NOMO-1 treated with dmso at 0.1 percent for 144 hours (cell line): Measurements from ENCODE around the gene KMT2B.
"Not testable (repeated sequence)": the region's sequence is repeated elsewhere in the genome, so short reads cannot be mapped to it uniquely, and the experiment has no call there.

Experiments used
- DNase-seq: peaks from one replicate; lab custom pipeline; 2025; ENCODE audit not compliant: unreplicated experiment; lab: John Stamatoyannopoulos, UW

KMT2B gene

DNA sequence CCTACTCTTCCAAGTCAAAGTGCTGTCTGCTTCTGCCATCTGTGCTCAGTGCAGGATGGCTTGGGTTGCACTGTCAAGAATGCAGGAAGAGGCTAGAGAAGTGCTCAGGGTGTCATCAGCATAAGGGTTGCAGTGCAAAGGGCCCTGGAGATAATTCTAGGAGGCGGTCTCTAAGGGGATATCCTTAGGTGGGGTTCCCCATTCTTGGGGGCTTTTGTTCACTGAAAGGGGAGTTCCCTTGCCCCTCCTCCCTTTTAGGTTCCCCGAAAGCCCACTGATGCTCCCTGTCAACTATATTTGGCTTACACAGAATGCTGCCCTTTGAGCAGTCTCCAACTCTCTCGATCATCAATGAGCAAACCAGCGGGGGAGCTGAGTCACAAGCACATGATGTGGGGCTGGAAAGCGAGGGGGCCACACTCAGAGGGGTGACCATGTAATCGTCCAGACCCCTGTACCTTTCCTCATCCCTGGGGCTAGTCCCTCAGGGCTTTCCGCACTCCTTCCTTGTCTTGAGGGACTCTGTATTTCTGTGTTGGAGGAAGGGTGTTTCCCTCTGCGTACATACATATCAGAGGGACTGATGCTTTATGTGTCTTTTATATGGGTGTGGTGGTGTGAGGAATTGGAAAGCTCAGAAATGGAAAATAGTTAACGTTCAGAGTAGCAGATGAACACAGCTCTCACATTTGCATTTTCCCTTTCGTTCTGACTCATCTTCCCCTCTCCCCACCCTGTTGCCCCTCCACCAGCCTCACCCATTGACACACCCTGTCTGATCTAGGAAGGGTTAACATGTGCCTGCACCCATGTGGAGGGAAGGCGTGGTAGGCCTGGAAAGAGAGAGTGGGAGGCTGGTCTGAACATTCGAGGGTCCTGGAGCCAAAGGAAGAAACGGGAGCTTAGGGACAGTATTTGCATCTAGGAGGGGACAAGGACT is 6.7 kb upstream of the KMT2B start:
- DNase-seq: no peak

DNA sequence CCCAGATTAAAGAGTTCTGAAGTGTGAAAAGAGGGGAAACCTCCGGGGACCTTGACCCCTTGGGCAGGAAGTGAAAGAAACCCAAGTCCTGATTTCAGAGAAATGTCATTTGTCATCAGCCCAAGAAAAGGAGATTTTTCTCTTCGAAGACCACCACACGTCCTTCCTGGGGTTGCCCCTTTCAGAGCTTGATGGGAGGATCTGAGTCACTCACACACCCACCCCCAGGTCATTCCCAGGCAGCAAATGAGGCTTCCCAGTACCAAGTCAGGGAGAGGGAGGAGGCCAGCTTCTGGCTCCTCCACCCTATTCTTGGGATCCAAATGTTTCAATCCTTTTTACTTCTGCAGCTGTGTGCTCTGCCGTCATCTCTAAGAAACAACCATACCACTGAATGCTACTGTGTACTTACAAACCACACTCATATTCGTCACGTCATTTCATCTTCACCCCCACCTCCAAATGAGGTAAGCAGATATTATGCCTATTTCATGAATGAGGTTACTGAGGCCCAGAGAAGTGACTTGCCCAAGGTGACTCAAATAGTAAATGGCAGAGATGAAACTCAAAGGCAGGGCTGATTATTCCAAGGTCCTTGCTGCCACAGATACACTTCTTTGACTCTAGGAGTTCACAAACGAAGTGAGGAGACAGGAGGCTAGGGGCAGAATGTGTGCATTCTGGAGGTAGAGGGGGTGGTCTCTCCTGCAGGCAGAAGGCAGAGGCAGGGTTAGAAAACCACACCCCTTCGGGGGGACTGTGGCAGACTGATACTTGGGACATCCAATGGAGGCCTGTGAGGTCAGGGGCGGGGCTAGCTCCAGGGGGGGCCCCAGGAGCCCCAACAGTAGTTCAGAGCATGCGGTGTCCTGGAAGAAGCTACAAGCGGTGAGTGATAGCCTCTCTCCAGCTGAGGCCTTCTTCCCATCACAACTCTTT is 5.0 kb upstream of the KMT2B start:
- DNase-seq: no peak

DNA sequence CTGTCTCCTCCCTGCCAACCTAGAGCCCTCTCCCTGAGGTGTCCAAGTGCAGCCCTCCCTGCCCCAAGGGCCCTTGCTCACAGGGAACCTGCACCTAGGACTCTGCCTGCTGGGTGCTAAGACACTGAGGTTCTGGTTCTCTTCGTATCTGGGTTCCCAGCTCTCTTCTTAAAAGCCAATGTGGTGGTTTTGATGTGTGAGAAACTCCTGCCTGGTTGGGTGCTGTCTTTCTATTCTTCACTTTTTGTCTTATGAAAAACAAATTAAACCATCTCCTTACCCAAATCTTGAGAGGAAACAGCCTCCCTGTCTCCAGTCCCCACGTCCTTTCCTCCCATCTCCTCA is 4.3 kb upstream of the KMT2B start:
- no peak for DNase-seq

DNA sequence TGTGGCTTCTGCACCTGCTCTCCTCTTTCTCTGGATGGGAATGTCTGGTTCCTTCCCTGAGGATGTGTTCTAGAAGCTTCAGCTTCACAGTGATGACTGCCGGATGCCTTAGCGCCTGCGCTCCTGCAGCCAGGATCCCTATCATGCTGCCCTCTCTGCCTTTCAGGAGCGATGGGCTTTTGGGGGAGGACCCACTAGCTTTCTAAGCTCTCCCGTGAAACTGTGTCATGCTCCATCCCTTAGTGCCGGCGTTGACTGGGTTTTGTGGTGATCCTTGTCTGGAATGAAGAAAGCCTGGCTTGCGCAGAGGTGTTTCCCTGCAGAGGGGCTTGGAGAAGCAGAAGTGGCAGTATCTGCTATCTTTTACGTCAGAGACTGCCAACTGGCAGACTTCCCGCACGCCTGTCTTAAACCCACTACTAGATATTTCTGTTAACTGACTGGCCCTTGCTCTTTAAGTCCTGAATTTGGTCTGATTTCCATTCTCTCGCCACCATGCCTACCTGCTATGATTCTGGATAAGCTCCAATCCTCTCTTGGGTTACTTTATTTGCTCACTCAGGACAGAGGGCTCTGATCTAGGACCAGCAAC is 3.8 kb upstream of the KMT2B start:
- no peak for DNase-seq

DNA sequence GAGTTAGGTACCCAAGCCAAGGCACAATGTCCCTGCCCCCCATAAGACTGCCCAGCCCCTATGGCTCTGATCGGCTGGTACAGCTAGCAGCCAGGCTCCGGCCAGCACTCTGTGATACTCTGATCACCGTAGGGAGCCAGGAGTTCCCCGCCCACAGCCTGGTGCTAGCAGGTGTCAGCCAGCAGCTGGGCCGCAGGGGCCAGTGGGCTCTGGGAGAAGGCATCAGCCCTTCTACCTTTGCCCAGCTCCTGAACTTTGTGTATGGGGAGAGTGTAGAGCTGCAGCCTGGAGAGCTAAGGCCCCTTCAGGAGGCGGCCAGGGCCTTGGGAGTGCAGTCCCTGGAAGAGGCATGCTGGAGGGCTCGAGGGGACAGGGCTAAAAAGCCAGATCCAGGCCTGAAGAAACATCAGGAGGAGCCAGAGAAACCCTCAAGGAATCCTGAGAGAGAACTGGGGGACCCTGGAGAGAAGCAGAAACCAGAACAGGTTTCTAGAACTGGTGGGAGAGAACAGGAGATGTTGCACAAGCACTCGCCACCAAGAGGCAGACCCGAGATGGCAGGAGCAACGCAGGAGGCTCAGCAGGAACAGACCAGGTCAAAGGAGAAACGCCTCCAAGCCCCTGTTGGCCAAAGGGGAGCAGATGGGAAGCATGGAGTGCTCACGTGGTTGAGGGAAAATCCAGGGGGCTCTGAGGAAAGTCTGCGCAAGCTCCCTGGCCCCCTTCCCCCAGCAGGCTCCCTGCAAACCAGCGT is 3.0 kb upstream of the KMT2B start:
- DNase-seq: no peak

DNA sequence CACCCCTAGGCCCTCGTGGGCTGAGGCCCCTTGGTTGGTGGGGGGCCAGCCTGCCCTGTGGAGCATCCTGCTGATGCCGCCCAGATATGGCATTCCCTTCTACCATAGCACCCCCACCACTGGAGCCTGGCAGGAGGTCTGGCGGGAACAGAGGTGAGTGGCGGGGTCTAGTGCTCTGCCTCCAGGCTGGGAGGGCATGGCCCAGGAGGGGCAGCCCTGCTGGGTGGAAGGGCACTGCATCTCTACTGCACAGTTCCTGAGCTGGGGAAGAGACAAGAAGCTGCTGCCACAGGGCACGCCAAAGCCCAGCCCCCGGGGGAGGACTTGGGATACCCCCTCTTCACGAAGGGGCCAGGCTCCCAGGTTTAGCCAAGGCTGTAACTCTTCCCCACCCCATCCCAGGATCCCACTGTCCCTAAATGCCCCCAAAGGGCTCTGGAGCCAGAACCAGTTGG is 2.4 kb upstream of the KMT2B start:
- DNase-seq: no peak

DNA sequence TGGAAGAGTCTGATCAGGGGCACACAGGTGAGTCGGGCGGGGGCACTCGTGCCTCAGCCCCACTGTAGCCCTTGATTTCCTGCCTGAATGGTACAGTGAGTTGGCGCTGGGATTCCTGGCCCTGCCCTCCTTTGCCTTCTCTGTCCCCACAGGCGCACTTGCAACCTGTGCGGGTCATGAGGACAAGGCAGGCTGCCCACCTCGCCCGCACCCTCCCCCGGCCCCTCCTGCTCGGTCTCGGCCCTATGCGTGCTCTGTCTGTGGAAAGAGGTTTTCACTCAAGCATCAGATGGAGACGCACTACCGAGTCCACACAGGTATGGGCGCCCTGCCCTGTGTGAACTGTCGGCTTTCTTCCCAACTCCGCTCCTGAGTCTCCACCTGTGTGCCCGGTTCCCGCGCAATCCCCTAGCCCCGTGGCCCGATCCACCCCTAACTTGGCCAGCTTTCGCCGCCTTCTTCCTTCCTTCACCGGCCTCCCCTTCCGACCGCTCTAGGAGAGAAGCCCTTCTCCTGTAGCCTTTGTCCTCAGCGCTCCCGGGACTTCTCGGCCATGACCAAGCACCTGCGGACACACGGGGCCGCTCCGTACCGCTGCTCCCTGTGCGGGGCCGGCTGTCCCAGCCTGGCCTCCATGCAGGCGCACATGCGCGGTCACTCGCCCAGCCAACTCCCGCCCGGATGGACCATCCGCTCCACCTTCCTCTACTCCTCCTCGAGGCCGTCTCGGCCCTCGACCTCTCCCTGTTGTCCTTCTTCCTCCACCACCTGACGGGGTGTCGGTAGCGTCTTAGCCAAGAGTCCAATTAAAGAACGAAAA is 1.6 kb upstream of the KMT2B start:
- DNase-seq: no peak

DNA sequence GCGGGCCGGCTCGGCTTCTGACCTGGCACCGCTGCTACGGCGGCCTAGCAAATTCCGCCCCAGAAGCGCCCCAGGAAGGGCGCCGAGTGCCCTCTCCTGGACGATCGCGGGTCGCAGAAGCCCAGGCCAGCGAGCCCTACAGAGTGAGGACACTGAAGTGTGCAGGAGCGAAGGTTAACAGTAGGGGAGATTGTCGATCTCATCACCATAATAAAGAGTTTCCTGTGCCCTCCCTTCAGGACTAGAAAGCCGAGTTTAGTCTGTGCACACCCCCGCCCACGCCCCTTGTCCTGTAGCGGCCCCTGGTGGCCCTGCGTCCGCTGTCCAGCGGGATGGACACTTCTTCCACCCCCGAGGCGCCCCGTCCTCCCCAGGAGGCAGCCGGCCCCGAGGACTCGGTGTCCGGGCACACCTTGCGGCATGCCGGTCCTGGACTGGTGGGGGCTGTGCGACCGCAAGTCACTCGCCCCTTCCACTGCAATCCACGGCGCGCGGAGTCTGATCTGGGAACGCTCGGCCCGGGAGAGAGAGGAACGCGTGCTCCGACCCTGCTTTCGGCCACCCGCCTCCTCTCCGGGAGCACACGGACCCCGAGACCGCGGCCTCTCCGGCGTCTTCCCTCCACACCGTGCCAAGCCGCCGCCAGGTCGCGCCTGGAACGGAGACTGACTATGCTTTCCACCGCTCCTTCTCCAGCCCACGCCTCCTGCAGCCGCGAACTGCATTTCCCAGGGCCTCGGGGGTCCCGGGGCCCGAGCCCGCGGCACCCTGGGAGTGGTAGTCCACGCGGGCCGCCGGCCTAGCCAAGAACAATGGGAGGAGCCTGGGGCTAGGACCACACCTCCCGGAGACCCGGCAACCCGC is 770 bp upstream of the KMT2B start:
- peak; percentile 96 for DNase-seq

DNA sequence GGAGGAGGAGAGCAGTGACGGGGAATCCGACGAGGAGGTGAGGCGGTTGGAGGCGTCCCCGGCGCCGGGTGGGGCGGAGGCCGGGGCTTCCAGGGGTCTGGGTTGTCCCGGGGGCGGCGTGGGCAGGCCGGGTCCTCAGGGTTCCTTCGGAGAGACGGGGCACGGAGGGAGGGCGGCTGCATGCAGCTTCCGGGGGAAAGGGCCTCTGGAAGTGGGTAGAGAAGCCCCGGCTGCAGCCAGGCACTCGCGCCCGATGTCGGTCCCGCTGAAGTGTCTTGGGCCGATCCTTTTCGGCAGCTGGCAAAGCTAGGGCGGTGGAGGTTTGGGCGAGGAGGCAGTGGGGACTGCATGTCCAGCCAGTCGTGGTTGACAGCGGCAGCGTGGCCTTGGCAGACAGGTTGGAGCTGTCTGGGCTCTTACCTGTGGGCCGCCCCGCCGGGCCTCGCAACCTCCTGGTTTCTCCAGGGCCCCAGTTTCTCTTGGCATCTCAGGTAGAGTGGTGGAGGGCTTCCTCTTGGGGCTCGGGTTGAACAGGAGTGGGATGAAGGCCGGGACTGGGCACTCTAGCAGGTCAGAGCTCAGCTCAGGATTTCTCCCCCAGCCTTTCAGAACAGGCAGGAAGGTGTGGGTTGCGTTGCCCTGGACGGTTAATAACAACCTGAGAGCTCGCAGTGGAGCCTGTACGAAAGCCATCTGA is 690 bp downstream of the KMT2B start:
- no peak for DNase-seq

DNA sequence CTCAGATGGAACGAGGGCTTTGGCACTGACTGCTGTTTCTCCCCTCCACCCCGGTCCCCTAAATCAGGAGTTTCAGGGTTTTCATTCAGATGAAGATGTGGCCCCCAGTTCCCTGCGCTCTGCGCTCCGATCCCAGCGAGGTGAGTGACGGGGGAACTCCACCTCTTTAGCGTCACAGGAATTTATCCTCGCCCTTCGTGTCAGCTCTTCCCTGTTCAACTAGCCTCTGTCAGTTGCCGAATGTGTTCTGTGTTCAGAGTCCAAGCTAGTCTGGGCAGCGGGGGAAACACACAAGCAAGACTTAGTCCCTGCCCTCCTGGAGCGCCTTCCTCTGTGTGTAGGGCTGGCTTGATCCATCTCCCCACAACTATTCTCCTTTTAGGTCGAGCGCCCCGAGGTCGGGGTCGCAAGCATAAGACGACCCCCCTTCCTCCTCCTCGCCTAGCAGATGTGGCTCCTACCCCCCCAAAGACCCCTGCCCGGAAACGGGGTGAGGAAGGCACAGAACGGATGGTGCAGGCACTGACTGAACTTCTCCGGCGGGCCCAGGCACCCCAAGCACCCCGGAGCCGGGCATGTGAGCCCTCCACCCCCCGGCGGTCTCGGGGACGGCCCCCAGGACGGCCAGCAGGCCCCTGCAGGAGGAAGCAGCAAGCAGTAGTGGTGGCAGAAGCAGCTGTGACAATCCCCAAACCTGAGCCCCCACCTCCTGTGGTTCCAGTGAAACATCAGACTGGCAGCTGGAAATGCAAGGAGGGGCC is 1.8 kb downstream of the KMT2B start:
- no peak for DNase-seq

DNA sequence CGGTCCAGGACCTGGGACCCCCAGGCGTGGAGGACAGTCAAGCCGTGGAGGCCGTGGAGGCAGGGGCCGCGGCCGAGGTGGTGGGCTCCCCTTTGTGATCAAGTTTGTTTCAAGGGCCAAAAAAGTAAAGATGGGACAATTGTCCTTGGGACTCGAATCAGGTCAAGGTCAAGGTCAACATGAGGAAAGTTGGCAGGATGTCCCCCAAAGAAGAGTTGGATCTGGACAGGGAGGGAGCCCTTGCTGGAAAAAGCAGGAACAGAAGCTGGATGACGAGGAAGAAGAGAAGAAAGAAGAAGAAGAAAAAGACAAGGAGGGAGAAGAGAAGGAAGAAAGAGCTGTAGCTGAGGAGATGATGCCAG is 2.3 kb downstream of the KMT2B start:
- no peak for DNase-seq

DNA sequence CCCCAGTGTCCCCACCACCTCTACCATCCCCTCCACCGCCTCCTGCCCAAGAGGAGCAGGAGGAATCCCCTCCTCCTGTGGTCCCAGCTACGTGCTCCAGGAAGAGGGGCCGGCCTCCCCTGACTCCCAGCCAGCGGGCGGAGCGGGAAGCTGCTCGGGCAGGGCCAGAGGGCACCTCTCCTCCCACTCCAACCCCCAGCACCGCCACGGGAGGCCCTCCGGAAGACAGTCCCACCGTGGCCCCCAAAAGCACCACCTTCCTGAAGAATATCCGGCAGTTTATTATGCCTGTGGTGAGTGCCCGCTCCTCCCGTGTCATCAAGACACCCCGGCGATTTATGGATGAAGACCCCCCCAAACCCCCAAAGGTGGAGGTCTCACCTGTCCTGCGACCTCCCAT is 2.8 kb downstream of the KMT2B start:
- DNase-seq: no peak

DNA sequence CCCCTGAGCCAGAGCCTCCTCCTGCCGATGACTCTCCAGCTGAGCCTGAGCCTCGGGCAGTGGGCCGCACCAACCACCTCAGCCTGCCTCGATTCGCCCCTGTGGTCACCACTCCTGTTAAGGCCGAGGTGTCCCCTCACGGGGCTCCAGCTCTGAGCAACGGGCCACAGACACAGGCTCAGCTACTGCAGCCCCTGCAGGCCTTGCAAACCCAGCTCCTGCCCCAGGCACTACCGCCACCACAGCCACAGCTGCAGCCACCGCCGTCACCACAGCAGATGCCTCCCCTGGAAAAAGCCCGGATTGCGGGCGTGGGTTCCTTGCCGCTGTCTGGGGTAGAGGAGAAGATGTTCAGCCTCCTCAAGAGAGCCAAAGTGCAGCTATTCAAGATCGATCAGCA is 3.6 kb downstream of the KMT2B start:
- no peak for DNase-seq

DNA sequence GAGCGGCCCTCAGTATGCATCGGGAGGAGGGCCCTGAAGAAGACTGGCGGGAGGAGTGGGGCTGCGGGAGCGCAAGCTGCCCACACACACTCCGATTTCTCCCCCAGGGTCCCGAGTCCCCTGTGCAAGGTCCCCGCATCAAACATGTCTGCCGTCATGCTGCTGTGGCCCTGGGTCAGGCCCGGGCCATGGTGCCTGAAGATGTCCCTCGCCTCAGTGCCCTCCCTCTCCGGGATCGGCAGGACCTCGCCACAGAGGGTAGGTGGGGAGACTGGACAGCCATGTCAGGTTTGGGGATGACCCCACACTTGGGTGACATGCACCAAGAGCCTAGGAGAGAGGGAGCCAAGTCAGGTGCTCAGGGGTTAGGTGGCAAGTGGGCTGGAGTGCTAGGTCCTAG is 4.7 kb downstream of the KMT2B start:
- DNase-seq: no peak

DNA sequence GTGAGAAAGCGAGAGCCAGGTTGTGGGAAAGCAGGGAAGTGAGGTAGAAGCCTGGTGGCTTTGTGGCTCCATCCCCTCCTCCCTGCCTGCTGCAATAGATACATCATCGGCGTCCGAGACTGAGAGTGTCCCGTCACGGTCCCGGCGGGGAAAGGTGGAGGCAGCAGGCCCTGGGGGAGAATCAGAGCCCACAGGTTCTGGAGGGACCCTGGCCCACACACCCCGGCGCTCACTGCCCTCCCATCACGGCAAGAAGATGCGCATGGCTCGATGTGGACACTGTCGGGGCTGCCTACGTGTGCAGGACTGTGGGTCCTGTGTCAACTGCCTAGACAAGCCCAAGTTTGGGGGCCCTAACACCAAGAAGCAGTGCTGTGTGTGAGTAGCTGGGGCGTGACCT is 5.1 kb downstream of the KMT2B start:
- no peak for DNase-seq

DNA sequence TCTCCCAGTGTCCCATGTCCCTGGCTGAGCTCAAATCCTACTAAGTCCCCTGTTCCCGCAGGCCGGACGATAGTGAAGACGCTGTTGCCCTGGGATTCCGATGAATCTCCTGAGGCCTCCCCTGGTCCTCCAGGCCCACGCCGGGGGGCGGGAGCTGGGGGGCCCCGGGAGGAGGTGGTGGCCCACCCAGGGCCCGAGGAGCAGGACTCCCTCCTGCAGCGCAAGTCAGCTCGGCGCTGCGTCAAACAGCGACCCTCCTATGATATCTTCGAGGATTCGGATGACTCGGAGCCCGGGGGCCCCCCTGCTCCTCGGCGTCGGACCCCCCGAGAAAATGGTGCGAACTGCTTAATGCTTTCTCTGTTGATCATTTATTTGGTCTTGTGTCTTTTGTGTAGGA is 5.9 kb downstream of the KMT2B start:
- no peak for DNase-seq

DNA sequence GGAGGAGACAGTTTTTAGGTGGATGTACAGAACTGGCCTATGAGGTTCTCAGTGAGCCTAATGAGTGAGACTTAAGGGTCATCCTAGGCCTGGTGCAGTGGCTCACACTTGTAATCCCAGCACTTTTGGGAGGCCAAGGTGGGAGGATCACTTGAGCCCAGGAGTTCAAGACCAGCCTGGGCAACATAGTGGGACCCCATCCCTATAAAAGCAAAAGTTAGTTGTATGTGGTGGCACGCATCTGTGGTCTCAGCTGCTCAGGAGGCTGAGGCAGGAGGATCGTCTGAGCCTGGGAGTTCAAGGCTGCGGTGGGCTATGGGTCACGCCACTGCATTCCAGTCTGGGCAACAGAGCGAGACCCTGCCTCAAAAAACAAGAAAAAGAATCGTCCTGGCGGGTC is 6.3 kb downstream of the KMT2B start:
- DNase-seq: not testable (repeated sequence)

DNA sequence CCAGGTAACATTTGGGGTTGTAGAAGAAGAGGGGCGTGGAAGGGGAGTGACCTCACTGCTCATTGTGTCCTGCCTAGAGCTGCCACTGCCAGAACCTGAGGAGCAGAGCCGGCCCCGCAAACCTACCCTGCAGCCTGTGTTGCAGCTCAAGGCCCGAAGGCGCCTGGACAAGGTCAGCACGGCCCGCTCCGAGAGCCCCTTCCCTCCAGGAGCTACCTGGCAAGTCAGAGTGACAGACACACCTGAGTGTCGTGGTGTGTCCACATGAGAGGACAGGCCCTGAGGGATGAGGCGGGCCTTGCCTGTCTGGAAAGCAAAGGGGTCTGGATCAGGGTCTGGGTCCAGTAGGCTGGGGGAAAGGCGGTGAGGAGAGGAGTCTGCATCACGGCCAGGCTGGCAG is 6.8 kb downstream of the KMT2B start:
- DNase-seq: no peak
